Measurements from ENCODE around the gene RIN2. TPM values are rescaled to one million over a fixed set of nuclear protein-coding genes. Genes with fewer than 3 reads are reported as not detected.

RIN2 gene
- polyA plus RNA-seq, 6 donors from 2014 or later, result not detected

- H3K36me3 Mint-ChIP-seq, result peaks cover 0 to 3% of the 10 kb centered on the region in 2 donors
- no peak overlapping the region for H3K4me3 Mint-ChIP-seq
- DNase-seq (no peak), ATAC-seq (ENCODE audit: low read depth in 2 of 2) (no peak)
- H3K9me3 Mint-ChIP-seq, result peaks cover 0 to 2% (median 0%) of the 10 kb centered on the region in 7 donors
- no peak overlapping the region for H3K27ac Mint-ChIP-seq
- peaks cover 0 to 16% (median 12%) of the 10 kb centered on the region in 3 donors for H3K27me3 Mint-ChIP-seq
- H3K4me1 Mint-ChIP-seq, result peaks cover 11 to 27% (median 25%) of the 10 kb centered on the region in 3 donors
Observed at GRCh38 chr20:19723813-19724430, 34.1 kb upstream of the RIN2 start.

- Mint-ChIP-seq H3K4me3 (no peak overlapping the region), H3K27me3 (peaks cover 0 to 4% (median 2%) of the 10 kb centered on the region in 3 donors), H3K9me3 (peaks cover 0 to under 1% (median 0%) of the 10 kb centered on the region in 7 donors), H3K27ac (peak overlapping the region in 1 of 6 donors; percentile 27), H3K36me3 (no peaks in the 10 kb centered on the region), H3K4me1 (peaks cover 11 to 27% (median 25%) of the 10 kb centered on the region in 3 donors)
- ATAC-seq (ENCODE audit: low read depth in 2 of 2), result no peak
- no peak for DNase-seq
Observed at GRCh38 chr20:19725373-19725772, 32.7 kb upstream of the RIN2 start.

GRCh38 chr20:19725814-19726525 lies 32.1 kb upstream of the RIN2 start:
- Mint-ChIP-seq H3K4me1 (peaks cover 11 to 27% (median 25%) of the 10 kb centered on the region in 3 donors), H3K27ac (no peak overlapping the region), H3K4me3 (peak overlapping the region in 1 of 8 donors; percentile 4), H3K27me3 (peaks cover 0 to 3% (median 0%) of the 10 kb centered on the region in 3 donors), H3K9me3 (no peaks in the 10 kb centered on the region), H3K36me3 (no peaks in the 10 kb centered on the region)
- ATAC-seq (ENCODE audit: low read depth in 2 of 2) (no peak), DNase-seq (no peak)

GRCh38 chr20:19727251-19727847 lies 30.7 kb upstream of the RIN2 start:
- DNase-seq (no peak), ATAC-seq (ENCODE audit: low read depth in 2 of 2) (no peak)
- no peaks in the 10 kb centered on the region for H3K27me3 Mint-ChIP-seq
- no peaks in the 10 kb centered on the region for H3K36me3 Mint-ChIP-seq
- H3K4me3 Mint-ChIP-seq, result peak overlapping the region in 4 of 8 donors; percentile 22 to 59 (median 22)
- peaks cover 11 to 27% (median 25%) of the 10 kb centered on the region in 3 donors for H3K4me1 Mint-ChIP-seq
- no peaks in the 10 kb centered on the region for H3K9me3 Mint-ChIP-seq
- no peak overlapping the region for H3K27ac Mint-ChIP-seq

GRCh38 chr20:19729672-19730071 lies 28.4 kb upstream of the RIN2 start:
- H3K36me3 Mint-ChIP-seq, result no peaks in the 10 kb centered on the region
- H3K27ac Mint-ChIP-seq, result no peak overlapping the region
- H3K4me3 Mint-ChIP-seq, result no peak overlapping the region

GRCh38 chr20:19730706-19731105 lies 27.4 kb upstream of the RIN2 start:
- Mint-ChIP-seq H3K27me3 (peaks cover 0 to 4% (median 0%) of the 10 kb centered on the region in 3 donors), H3K4me1 (peaks cover 17 to 34% (median 27%) of the 10 kb centered on the region in 3 donors), H3K9me3 (no peaks in the 10 kb centered on the region), H3K27ac (no peak overlapping the region), H3K36me3 (no peaks in the 10 kb centered on the region), H3K4me3 (peak overlapping the region in 1 of 8 donors; percentile 2)
- ATAC-seq (ENCODE audit: low read depth in 2 of 2) (no peak), DNase-seq (no peak)

More at GRCh38 chr20:19729672-19730071, 28.4 kb upstream of the RIN2 start:
- DNase-seq (no peak), ATAC-seq (ENCODE audit: low read depth in 2 of 2) (no peak)
- no peaks in the 10 kb centered on the region for H3K27me3 Mint-ChIP-seq
- H3K9me3 Mint-ChIP-seq, result no peaks in the 10 kb centered on the region
- H3K4me1 Mint-ChIP-seq, result peaks cover 11 to 27% (median 25%) of the 10 kb centered on the region in 3 donors

GRCh38 chr20:19734811-19735210 lies 23.2 kb upstream of the RIN2 start:
- H3K4me3 Mint-ChIP-seq, result no peak overlapping the region
- H3K9me3 Mint-ChIP-seq, result no peaks in the 10 kb centered on the region
- peaks cover 0 to 10% (median 5%) of the 10 kb centered on the region in 3 donors for H3K4me1 Mint-ChIP-seq
- H3K27me3 Mint-ChIP-seq, result peaks cover 0 to 9% (median 9%) of the 10 kb centered on the region in 3 donors
- no peak for DNase-seq
- no peaks in the 10 kb centered on the region for H3K36me3 Mint-ChIP-seq
- no peak for ATAC-seq (ENCODE audit: low read depth in 2 of 2)
- peak overlapping the region in 1 of 6 donors; percentile 39 for H3K27ac Mint-ChIP-seq

GRCh38 chr20:19735446-19735845 lies 22.6 kb upstream of the RIN2 start:
- DNase-seq, result no peak
- no peaks in the 10 kb centered on the region for H3K36me3 Mint-ChIP-seq
- no peak overlapping the region for H3K4me3 Mint-ChIP-seq
- H3K4me1 Mint-ChIP-seq, result peaks cover 0 to 10% (median 5%) of the 10 kb centered on the region in 3 donors
- peaks cover 6 to 13% (median 9%) of the 10 kb centered on the region in 3 donors for H3K27me3 Mint-ChIP-seq
- peak in 1 of 2 donors; percentile 50 for ATAC-seq (ENCODE audit: low read depth in 2 of 2)
- no peaks in the 10 kb centered on the region for H3K9me3 Mint-ChIP-seq
- H3K27ac Mint-ChIP-seq, result peak overlapping the region in 2 of 6 donors; percentile 39 to 49

GRCh38 chr20:19737025-19737424 lies 21.0 kb upstream of the RIN2 start:
- ATAC-seq (ENCODE audit: low read depth in 2 of 2), result no peak
- Mint-ChIP-seq H3K27ac (no peak overlapping the region), H3K27me3 (peaks cover 19 to 27% (median 22%) of the 10 kb centered on the region in 3 donors), H3K9me3 (no peaks in the 10 kb centered on the region), H3K4me3 (no peak overlapping the region), H3K36me3 (no peaks in the 10 kb centered on the region), H3K4me1 (peaks cover 0 to 10% (median 5%) of the 10 kb centered on the region in 3 donors)
- no peak for DNase-seq

- Mint-ChIP-seq H3K4me3 (no peak overlapping the region), H3K36me3 (no peaks in the 10 kb centered on the region), H3K4me1 (peaks cover 0 to 10% (median 5%) of the 10 kb centered on the region in 3 donors), H3K9me3 (peaks cover 0 to 2% (median 0%) of the 10 kb centered on the region in 7 donors), H3K27ac (no peak overlapping the region), H3K27me3 (peaks cover 31 to 40% (median 38%) of the 10 kb centered on the region in 3 donors)
- ATAC-seq (ENCODE audit: low read depth in 2 of 2) (no peak), DNase-seq (no peak)
Observed at GRCh38 chr20:19738951-19739350, 19.1 kb upstream of the RIN2 start.

GRCh38 chr20:19739351-19739750 lies 18.7 kb upstream of the RIN2 start:
- H3K27ac Mint-ChIP-seq, result no peak overlapping the region
- H3K27me3 Mint-ChIP-seq, result peaks cover 31 to 43% (median 39%) of the 10 kb centered on the region in 3 donors
- H3K4me1 Mint-ChIP-seq, result peaks cover 0 to 10% (median 5%) of the 10 kb centered on the region in 3 donors
- H3K4me3 Mint-ChIP-seq, result no peak overlapping the region
- no peak for ATAC-seq (ENCODE audit: low read depth in 2 of 2)
- DNase-seq, result no peak
- H3K9me3 Mint-ChIP-seq, result peaks cover 0 to 3% (median 0%) of the 10 kb centered on the region in 7 donors
- no peaks in the 10 kb centered on the region for H3K36me3 Mint-ChIP-seq

GRCh38 chr20:19740512-19740911 lies 17.5 kb upstream of the RIN2 start:
- H3K36me3 Mint-ChIP-seq, result peaks cover 0 to under 1% of the 10 kb centered on the region in 2 donors
- DNase-seq, result no peak
- peaks cover 0 to 7% (median 3%) of the 10 kb centered on the region in 7 donors for H3K9me3 Mint-ChIP-seq
- peaks cover 0 to 3% (median 0%) of the 10 kb centered on the region in 3 donors for H3K4me1 Mint-ChIP-seq
- peaks cover 31 to 45% (median 43%) of the 10 kb centered on the region in 3 donors for H3K27me3 Mint-ChIP-seq
- no peak for ATAC-seq (ENCODE audit: low read depth in 2 of 2)
- no peak overlapping the region for H3K4me3 Mint-ChIP-seq
- no peak overlapping the region for H3K27ac Mint-ChIP-seq

GRCh38 chr20:19741924-19742323 lies 16.1 kb upstream of the RIN2 start:
- no peaks in the 10 kb centered on the region for H3K4me1 Mint-ChIP-seq
- DNase-seq (no peak), ATAC-seq (ENCODE audit: low read depth in 2 of 2) (no peak)
- H3K4me3 Mint-ChIP-seq, result no peak overlapping the region
- H3K27me3 Mint-ChIP-seq, result peaks cover 31 to 50% (median 38%) of the 10 kb centered on the region in 3 donors
- no peak overlapping the region for H3K27ac Mint-ChIP-seq
- H3K36me3 Mint-ChIP-seq, result peaks cover 0 to 6% of the 10 kb centered on the region in 2 donors
- H3K9me3 Mint-ChIP-seq, result peaks cover 0 to 10% (median 4%) of the 10 kb centered on the region in 7 donors

Data from naive B cell (primary cell).